T-helper 22 cell (primary cell): ENCODE results near the gene SLIT3.

ENCODE experiments used
- DNase-seq: peaks from one replicate; pipeline ENCODE4 v3.0.0-alpha.2; 2020; ENCODE audit warnings: low read depth

SLIT3 gene

DNA sequence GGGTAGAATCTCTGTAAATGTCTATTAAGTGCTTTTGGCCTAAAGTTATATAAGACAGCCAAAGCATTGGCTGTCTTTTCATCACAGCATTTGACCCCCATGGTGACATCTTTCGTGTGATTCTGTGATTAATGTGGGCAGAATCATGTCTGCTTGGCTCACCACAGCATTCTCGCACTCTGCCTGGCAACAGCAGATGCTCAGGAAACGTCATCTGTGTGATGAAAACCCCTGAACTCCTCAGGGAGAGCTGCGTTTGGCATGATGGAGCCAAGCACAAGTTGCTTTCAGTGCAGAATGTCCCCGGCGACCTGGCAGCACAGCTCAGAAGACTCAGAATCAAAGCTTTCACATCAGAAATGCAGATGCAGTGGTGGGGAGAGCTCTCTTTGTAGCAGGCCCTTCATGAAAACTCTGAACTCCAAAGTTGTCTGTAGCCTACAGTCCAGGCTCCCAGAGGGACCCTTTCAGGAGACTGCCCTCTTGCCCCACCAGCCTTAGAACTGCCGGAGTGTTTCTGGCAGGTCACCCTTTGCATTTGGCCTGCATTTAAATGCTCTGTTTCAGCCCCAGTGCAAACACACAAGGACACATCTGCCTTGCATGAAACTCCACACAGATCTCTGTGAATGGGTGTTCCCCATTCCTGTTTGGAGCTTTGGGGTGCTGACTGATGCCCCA, 566.2 kb downstream of the SLIT3 start:
- no peak for DNase-seq

DNA sequence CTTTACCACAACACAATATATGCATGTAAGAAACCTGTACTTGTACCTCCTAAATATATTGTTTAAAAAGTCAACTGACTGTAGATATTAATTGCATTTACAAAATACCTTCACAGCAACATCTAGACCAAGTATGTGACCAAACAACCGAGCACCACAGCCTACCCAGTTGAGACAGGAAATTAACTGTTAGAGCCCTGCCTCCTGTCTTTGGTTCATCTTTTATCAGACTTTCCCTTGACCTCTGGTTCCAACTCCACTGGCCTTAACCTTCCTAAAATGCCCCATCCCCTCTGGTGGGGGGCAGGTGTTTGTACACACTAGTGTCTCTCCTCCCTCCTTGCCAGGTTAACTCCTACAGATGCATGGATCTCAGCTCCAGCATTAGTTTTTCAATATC, 566.8 kb downstream of the SLIT3 start:
- DNase-seq = no peak

DNA sequence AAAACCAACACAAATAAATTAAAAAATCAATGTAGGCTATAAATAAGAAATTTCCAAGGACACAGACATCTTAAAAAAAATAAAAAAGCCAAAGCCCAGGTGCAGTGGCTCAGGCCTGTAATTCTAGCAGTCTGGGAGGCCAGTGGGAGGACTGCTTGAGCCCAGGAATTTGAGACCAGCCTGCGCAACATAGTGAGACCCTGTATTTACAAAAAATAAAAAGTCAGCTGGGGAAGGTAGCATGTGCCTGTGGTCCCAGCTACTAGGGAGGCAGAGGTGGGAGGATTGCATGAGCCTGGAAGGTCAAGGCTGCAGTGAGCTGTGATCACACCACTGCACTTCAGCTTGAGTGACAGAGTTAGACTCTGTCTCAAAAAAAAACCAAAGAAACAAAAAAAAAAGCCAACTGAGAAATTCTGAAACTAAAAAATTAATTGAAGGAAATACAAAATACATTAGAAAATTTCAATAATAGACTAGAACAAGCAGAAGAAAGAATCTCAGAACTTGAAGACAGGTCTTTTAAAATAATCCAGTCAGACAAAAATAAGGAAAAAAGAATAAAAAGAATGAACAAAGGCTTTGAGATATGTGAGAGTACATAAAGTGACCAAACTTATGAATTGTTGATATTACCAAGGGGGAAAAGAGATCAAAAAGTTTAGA, 572.3 kb downstream of the SLIT3 start:
- DNase-seq = no peak

DNA sequence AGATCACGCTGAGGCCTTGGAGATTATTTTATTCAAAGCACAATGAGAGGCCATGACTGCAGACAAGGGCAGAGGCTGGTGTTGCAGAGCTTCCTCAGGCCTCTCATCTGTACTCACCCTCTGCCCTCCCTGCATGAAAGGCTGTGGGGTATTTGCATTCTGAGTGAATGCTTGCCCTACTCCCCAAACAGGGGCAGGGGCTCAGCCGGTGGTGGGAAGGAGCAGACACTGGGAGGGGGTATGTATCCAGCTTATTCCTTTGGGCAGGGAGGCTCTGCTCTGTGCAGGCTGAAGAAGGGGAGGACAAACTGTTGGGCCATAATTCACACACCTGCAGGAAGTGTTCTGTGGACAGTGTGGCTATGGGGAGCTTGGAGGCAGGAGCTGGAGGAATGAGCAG, 573.4 kb downstream of the SLIT3 start:
- DNase-seq = no peak

DNA sequence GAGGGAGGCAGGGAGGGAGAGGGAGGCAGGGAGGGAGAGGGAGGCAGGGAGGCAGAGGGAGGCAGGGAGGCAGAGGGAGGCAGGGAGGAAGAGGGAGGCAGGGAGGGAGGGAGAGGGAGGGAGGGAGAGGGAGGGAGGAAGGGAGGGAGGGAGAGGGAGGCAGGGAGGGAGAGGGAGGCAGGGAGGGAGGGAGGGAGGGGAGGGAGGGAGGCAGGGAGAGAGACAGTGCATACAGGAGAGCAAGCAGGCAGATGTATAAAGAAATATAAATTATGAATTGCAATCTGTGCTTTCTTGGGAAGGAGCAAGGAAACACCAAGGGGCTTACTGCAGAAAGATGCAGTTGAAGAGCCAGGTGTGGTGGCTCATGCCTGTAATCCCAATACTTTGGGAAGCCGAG, 574.6 kb downstream of the SLIT3 start:
- no peak for DNase-seq

DNA sequence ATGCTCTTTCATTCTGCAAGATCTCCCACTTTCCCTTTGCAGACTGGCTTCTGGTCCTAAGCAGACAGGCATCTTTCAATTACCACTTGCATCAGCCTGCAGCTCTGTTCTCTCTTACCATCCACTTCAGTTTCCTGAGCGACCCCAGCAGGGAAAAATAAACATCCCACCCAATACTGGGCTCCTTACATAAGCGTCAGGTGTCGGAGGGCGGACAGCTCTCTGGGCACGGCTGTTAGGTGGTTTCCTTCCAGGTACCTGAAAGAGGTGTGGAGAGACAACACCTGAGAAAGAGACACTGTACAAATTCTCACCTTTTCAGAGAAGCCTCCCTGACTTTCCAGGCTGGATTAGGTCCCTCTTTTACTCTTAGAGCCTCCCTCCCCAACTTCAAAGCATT, 576.7 kb downstream of the SLIT3 start:
- DNase-seq = no peak

DNA sequence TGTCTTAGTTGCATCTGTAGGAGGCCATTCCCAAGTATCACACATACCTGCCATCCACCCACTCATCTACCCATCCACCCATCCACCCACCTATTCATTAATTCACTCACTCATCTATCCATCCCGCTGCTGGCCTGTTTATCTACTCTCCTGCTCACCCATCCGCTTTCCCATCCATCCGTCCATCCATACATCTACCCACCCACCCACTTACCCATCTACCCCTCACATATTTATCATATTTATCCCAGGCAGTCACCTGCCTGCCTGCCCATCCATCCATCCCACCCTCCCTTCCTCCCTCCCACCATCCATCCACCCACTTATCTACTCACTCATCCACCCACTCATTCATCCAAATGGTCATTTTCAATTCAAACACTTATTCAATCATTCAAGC, 577.9 kb downstream of the SLIT3 start:
- DNase-seq = no peak

DNA sequence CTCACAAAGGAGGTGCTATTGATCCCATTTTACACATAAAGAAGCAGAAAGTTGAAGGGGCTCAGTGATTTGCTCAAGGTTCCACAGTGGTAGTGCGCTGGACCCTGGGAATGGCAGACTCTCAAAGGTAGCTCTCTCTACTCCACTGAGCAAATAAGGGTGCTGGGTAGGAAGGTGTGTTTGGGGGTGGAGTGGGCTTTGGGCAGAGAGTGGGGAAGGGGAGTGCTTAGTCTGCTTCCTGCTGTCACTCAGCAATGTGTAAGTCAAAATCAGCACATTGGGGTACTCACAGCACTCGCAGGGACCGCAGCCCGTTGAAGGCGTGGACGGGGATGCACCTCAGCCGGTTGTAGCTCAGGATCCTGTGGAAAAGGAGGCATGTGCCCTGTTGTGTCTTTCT, 579.0 kb downstream of the SLIT3 start:
- DNase-seq = no peak

DNA sequence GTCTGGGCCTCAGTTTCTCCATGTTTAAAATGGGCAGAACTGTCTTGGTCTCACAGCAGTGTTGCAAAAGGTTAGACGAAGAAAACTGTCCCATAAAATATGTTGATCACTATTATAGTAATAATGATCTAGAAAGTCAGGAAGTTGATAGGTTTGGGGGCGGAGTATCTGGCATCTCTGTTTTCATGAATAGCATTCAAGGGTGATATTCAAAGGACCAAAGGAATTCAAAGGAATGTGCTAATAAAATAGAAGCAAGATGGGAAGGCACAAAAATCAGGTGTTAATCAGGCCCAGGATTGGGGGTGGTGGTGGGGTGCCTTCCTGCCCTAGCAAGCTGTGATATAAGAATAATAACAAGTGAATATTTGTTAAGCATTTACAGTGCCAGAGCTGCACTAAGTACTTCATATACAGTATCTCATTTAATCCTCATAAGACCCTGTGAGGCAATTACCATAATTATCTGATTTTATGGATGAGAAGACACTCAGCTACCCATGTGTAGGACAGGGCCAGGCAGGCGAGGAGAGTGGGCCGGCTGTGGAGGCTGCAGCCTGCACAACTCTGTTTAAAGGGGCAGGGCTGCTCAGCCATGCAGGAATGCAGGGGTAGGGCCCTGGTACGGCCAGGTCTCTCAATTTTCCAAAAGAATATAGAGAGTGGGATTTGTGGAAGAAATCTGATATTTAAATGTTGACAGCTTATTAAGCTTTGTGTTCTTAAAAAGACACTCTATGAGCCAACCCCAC, 579.8 kb downstream of the SLIT3 start:
- no peak for DNase-seq

DNA sequence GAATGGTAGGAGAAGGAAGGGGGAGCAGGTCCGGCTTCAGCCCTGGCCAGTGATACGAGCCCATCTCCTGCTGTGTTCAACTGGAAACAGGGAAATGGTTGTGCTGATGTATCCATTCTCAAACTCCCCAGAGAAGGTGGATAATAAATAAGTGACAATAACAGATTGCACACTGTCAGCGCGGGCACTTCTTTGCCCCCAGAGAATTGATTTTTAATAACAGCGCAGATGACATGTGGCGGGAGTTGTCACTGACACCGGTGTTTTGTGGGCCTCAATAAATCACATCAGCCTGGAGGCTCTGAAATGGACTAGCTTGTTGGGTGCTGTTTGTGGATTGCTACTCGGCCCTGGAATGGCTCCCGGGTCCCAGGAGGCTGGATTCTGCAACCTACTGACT, 580.4 kb downstream of the SLIT3 start:
- DNase-seq = no peak

DNA sequence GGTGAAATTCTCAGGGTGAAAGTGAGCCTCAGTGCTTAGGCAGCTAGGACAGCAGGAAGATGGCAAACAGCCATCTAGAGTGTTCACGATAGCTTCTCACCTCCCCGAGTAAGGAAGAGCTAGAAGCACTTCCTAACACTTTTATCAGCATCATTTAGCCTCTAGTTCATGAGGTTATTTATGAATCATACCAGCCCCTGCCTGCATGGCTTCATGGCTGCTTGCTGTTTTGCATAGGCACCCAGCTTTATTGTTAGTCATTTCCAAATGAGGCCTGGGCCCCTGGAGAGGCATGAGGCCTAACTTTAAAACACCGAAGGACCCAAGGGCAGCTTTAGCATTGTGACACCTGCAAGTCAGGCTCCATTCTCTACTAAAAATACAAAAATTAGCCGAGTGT, 586.9 kb downstream of the SLIT3 start:
- no peak for DNase-seq

DNA sequence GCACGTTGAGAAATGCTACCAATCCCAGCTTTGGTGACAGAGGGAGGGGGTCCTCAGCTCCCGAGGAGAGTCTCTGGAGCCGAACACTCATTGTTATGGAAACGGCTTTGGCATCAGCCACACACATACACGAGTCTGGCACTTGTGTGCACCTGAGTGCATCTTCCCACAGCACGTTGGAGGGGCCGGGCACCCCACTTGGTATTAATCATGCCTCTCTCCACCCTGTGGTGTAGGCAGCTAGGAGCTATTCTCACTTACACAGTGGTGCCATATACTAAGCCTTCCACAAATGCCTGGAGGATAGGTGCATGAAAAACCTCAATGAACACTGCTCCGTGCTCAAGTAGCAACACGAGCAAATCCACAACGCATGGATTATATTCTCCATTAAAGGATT, 587.9 kb downstream of the SLIT3 start:
- DNase-seq = no peak

DNA sequence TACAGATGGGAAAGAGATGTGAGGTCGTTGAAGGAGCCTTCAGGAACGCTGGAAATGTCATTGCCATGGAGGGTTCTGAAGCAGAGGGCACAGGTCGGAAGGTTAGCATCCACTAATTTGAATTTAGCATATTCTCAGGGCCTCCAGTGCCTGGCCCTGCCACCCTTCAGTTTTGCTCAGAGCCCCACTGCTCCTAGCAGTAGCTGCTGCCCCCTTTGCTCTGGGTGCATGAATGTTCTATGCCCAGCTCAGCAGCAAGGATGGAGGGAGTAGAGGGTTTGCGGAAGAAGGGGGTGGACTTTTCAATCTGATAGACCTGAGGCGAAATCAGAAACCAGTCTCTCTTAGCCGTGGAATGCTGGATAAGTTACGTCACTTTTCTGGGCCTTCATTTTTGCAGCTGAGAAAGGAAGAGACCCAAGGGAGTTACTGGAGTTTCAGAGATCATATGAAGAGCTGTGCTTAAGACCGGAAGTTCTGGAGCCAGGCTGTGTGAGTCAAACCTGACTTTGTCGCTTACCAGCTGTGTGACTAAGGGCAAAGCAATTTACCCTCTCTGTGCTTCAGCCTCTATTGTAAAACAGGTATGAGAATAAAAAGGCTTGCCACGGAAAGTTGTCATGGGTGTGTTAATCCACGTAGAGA, 588.5 kb downstream of the SLIT3 start:
- no peak for DNase-seq

DNA sequence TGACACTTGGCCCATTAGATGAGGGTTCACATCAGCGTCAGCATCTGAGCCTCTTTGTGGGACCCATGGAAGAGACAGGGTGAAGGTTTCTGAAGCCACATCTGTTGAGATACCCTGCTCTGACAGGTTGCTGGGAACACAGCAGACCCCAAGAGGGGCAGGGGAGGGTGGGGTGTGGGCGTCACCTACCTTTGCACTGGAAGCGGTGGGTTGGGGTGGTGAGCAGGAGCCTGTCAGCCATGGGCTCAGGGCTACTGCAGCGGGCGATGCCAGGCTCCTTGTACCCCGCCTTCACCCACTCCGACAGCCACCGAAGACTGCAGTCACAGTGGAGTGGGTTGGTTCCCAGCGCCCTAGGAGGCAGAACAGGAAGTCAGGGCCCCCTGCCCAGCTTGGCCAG, 590.2 kb downstream of the SLIT3 start:
- DNase-seq = no peak

DNA sequence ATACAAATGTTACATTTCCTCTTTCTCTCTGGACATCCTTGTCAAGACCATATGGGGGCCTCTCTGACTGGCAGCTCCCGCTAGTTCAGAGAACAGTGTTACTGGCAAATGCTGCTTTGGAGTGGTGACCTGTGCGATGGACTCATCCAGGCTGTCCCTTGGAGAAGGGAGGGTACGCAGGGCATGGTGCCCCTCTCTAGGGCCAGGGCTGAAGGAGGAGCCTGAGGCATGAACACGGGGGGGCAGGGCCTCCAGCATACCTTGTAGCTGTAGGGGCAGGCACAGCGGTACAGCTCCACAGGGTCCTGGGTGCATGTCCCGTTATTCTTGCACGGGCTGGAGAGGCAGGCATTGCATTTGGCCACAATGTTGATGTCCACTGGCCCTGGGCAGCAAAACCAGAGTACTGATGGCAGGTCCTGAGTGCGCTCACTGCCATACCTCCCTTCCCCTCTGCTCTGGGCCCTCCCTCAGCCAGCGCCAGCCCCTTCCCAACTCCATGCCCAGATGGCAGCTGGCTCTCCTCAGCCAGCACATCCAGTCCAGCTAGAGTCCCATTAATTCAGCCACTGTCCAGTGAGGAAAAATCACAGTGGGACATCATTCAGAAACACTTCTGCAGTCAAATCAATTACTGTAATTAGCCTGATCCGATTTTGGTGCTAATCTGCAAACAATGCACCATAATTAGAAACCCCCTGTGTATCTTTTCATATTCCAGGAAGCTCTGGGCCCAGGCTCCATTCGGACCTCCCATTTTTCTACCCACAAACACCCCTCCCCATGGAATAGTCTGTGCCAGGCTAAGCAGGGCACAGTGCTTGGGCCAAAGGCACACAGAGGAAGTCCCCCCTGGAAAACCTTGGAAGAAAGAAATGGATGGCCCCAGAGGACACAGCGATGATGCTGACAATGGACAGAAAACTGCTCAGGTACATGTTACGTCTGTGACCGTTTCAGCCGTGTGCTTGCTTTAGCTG, 592.9 kb downstream of the SLIT3 start:
- no peak for DNase-seq

DNA sequence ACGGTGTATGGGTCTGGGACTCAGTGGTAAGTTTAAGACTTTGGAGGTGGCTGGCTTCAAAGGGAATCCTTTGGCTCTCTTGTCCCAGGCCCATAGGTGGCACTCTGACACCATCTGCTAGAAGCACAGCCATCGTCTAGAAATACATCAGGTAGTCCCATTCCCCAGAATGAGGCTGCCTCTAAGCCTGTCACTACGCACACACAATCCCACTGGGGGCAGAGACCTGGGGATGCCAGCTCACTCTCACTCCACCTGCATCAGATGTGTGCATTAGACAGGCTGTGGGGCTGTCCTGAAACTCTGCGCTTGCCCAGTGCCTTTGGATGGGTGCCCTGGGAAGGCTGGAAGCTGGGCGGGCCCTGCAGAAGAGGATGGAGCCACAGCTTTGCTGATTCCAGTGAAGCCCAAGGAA, 594.3 kb downstream of the SLIT3 start:
- DNase-seq = no peak

DNA sequence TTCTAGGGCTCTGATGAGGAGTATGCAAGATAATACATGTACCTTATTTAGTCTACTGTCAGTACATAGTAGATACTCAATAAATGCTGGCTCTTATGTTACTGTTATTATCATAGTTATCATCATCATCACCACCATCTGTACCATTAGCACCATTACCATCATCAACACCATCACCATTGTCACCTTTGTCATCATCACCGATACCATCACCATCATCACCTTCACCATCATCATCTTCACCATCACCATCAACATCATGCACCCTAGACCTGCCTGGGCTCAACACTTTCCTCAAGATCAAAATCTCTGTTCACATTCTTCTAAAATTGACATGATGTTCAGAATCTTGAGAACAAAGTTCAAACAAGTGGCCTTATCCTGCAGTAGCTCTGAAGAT, 595.6 kb downstream of the SLIT3 start:
- DNase-seq = no peak

DNA sequence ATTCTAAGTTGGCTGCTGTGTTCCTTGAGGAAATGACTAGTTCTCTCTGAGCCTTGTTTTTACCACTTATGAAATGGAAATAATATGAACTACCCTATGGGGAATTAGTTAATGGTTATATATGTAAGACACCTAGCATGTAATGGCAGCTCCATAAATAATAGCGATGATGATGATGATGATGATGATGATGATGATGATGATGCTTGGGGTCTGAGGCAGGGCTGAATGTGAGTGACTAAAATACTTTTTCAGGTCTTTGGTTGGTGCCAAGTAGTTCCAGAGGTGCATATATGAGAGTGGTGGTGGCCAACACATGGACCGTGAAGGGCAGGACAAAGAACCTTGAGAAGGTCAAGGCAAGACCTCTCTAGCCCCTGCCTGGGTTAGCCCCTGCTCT, 598.4 kb downstream of the SLIT3 start:
- no peak for DNase-seq

DNA sequence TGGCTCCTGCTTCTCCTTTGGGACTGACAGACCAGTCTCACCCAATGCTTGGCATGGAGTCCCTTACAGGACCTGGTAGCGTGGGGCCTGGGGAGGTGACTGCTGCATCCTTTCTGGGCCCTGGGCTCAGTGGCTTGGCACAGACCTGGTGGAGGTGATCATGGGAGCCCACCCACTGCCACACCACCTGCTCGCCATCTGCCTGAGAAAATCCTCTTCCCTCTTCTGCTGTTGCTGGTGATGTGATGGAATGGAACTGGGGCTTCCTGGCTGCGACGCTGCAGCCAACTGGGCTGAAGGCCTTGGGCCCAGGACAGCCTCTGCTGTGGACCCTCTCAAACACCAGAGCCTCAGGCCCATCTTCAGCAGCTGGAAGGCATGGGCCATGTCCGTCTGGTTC, 599.3 kb downstream of the SLIT3 start:
- no peak for DNase-seq

DNA sequence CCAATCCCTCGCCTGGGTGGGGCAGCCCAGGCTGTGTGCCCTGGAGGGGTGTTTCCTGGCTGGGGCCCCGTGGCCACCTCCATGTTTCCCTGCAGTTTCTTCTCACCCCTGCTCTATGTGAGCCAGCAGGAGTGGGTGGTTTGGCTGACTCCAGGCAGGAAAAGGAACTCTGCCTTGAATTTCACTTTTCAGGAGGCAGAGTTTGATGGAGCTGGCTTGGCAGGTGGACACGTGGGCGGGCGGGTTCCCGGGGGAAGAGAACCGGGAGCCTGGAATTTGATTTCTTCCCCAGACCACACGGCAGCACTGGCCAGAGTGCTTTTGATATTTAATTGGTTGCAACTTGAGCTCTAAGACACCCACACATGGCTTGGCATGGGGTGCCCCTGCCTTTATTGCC, 601.9 kb downstream of the SLIT3 start:
- no peak for DNase-seq

DNA sequence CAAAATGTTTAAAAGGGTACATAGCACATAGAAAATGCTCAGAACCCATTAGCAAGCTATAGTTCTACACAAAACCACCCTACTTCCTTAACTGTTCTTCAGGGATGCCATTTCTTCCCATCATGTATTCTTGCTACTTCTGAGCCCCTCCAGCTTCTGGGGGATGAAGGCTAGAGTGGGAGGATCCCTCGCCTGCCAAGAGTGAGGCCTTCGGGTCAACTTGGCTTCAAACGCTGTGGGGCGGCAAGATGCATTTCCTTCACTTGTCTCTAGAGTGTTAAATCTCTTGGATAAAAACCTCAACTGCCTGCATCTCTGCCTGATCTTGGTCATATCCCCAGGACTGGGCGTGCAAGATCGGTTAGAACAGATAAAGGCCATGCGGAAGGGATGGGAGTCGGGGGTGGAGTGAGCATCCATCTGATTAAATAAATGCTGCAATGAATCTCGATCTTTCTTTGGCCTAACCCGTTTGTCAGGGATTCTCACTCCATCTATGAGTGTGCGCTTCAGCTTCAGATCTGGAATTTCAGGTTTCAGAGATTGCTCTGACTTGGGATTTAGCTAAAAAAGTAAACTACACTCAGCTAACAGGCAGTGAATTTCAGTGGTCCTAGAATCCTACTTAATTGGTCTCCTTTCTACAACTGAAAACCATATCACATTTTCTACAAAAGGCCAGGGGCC, 603.8 kb downstream of the SLIT3 start:
- DNase-seq = no peak
